HG02885 (cell line): ENCODE data around the gene COL4A4.

Experiments
- ATAC-seq: cut with Tn5 transposase; IDR thresholded peaks from one replicate; pipeline ENCODE4 v1.9.1; 2021; ENCODE audit warnings: mild to moderate bottlenecking; ENCODE audit not compliant: unreplicated experiment, poor library complexity

Gene COL4A4

GRCh38 chr2:227163485-227163997, 464 bp downstream of the COL4A4 start:
- ATAC-seq = peak; percentile 66

GRCh38 chr2:227161947-227162346, 2.1 kb downstream of the COL4A4 start:
- ATAC-seq = no peak

DNA sequence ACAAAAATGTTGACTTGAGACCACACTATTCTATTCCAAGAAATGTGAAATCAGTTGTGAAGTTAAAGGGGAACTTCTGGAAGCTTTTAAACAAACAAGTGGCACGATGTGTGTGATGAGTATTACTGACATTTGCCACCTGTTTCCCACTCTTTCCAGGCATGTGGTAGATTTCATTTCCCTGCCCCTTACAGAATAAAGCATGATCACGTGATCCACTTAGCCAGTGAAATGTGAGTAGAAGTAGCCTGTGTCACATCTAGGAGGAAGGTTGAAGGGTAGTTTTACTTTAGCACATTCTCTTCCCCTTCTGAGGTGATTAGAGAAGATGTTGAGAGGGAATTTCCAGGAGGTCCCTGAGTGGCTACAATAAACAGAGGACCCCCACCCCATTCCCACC, 3.8 kb downstream of the COL4A4 start:
- no peak for ATAC-seq

DNA sequence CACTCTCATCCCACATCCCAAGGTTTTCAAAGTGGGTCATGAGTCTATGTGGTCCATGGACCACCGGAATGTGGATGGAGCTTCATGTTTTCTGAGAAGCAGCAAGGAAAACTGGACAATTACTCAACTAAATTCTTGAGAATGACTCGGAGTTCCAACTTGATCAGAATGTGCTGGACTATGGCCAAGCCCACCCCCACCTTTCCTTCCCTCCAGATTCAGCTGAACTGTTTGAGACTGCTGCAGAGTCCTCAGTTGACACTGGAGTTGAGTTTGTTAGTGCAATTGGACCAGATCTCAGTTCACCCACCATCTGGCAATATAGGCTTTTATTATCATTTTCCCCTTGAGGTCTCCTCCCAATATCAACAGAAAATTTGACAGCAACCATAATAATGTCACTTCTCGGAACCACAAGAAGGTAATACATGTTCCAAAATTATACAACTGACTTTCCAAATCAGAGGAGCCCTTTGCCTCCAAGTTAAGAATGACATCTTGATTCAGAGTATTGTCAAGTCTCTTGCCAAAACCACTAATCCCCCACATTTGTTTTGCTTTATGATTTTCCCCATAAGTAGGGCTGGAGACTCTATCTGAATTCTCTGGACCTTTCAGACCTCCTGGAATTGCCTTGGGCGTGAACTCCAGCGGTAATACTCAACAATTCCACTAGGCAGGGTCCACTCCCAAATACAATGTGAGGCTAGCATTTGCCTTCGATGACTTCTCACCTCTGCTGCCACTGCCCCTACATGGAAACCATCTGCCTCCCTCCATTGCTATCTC, 8.8 kb downstream of the COL4A4 start:
- ATAC-seq = no peak

DNA sequence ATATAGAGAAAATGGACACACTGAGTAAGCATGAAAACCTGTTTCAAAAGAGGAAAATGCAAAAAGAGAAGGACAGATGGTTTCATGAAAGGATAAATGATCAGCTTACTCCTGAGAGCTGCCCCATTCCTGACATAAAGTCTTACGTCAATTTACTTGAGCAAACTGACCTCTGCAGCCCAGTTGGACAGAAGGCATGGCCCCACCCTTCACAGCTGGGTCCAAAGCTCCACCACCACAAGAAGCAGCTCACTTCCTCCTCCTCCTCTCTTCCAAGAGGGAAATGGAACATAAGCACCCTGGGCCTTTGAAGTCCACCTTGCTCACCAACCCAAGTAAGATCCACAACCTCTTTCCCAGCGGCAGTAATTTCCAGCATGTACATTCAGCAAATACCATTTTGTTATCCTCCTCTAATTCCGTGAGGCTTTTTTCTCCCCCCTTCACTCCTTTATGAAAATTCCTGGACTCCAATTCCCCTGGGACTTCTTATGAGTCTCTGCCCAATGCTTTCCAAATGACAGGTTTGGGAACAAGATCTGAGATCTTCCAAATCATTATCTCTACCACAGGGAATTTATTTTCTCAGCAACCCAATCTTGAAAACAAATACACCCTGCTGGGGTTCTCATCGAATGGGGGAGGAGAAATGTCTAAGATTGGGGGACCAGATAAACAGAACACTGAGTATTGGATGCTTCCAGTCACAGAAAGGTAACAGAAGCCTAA, 10.1 kb downstream of the COL4A4 start:
- no peak for ATAC-seq

DNA sequence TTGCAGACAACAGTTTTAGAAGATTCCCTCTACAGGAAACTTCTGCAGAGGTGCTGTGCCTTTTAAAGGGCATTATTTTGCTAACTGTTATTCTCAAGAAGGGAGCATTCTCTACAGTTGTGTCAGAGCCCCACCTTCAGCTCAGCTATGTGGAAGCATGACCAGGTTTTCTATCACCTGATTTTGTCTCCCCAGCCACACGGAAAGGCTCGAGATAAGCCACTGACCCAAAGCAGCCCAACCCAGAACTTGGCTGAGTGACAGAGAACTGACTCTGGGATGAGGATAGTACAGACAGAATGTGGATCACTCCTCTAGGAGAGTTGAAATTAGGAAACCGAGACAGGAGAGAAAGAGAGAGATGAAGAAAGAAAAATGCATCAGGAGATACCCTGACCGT, 10.7 kb downstream of the COL4A4 start:
- ATAC-seq = no peak

DNA sequence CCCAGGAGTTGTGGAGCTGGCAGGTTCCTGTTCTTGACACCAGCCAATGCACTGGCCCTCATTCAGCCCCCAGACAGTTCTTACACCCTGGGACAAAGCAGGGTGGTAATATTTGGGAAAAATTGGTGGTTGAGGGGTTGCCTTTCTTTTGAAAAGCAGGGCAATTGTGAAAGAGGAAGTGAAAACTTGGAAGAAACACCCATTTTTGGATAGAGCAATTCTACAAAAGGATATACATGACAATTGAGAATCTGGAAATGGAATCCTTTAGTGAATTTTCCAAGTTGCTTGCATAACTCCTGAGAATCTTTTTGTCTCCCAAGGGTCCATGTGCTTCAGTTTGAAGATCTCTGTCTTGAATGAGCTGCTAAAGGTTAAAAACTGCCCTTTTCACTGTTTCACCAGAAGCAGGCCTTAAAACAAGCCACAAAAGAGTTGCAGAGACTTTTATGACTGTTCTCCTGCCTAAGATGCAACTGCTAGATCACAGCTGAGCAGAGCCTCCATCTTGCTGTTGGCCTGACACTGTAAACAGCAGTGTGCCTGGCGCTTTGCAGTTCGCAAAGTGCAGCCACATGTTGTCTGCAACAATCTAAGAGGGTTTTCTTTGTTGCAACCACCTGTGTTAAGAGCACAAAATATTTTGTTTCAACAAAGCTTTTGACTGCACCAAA, 11.8 kb downstream of the COL4A4 start:
- no peak for ATAC-seq

- no peak for ATAC-seq
These were observed 13.6 kb downstream of the COL4A4 start for GRCh38 chr2:227150222-227150936.

- no peak for ATAC-seq
These were observed 15.9 kb downstream of the COL4A4 start for GRCh38 chr2:227148106-227148505.

GRCh38 chr2:227147023-227147422, 17.0 kb downstream of the COL4A4 start:
- no peak for ATAC-seq

DNA sequence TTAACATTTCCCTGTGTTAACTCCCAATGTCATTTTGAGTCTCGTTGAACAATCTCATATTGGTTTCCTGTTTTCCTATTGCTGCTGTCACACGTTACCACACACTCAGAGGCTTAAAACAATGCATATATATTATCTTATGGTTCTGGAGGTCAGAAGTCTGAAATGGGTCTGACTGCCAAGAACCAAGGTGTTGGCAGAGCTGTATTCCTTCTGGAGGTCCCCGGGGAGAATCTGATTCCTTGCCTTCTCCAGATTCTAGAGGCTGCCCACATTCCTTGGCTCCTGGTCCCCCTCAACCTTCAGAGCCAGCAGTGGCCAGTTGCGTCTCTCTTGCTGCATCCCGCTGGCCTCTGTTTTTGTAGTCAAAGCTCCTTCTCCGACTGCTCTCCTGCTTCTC, 17.5 kb downstream of the COL4A4 start:
- no peak for ATAC-seq

DNA sequence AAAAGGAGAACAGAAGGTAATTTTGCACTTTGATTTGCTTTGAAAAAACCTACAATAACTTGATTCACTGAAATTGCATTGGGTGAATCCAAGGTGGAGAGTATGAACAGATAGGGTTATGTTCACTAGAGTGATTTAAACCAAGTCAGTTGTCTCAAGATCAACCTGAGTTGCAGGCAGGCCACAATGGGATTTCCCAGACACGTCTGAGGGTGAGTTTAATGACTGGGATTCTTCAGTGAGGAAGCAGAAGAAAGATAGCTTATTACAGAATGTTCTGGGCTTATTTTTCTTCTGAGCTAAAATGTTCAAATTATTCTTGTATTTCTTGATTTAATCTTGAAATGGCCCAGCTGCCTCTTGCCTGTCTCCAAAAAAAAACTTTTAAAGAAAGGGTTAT, 20.1 kb downstream of the COL4A4 start:
- ATAC-seq = no peak

GRCh38 chr2:227141301-227141700, 22.7 kb downstream of the COL4A4 start:
- ATAC-seq = no peak

DNA sequence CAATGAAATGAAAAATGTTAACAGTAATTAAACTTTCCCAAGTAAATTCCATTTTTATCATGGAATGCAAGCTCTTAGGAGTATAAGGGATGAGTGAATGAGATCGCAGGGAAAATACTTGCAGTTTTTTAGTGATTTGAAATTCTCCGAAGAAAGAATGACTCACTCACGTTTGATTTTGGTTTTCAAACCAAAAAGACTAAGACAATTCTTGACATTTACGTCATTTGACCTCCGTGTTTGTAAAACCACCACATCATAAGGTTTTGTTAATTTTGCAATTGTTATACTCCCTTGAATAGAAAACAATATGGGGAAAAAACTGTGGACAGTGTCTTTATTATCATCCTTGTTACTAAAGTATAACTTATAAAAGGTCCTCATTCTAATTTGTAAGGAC, 29.4 kb downstream of the COL4A4 start:
- ATAC-seq = no peak

GRCh38 chr2:227132986-227133385, 31.0 kb downstream of the COL4A4 start:
- ATAC-seq = no peak

DNA sequence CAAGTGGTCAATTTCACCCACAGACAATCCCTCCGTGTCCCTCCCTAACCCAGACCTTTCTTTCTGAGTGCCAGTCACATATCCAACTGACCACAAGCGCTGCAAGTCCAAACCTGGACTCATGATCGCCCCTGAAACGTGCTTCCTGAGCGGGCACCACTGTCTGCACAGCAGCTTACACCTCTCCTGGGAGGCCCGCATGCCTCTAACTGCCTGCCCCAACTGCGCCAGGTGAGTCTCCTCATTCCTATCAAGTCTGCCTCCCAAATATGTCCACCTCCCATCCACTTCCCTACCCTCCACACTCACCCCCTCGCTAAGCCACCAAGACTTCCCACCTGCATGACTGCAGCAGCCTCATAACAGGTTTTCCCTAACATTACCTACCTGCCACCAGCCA, 33.4 kb downstream of the COL4A4 start:
- no peak for ATAC-seq

- no peak for ATAC-seq
These were observed 36.8 kb downstream of the COL4A4 start for GRCh38 chr2:227127201-227127600.

GRCh38 chr2:227125506-227125905, 38.5 kb downstream of the COL4A4 start:
- no peak for ATAC-seq

- no peak for ATAC-seq
These were observed 39.2 kb downstream of the COL4A4 start for GRCh38 chr2:227124811-227125210.

DNA sequence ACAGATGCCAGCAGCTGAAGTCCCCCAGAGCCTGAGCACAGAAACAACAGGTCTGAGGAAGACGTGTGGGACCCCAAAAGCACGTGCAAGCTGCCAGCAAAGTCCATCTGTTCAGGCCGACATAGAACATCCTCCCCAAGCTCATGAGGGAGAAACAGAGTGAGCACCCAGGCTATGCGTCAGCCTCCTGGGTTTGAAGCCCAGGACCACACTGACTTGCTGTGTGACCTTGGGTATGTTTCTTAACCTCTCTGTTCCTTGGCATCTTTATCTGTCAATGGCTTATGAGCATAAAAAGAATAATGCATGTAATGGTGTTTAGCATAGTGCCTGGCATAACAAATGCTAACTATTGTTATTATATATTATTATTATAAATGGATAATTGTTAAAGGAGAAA, 40.3 kb downstream of the COL4A4 start:
- no peak for ATAC-seq
